ENCODE results near the gene MRPS18A. TPM values are rescaled to one million over a fixed set of nuclear protein-coding genes. Genes with fewer than 3 reads are reported as not detected.
A peak's percentile ranks its signal among the peaks of the same experiment; 100 is the strongest.

The MRPS18A gene
- total and polyA plus RNA-seq, 2 of the 13 experiments (the other 11 are each of a cell fraction or from before 2014, with no cell fraction given): 87.8 to 89.1 TPM

GRCh38 chr6:43671801-43672690, 15.5 kb downstream of the MRPS18A start (continued):
- TF ChIP-seq ZBTB40 (IDR thresholded peaks at IDR 0.05) (no peak), ZBTB40 (CRISPR knock-in tag; IDR thresholded peaks at IDR 0.05) (no peak), FOXK1 (CRISPR knock-in tag; IDR thresholded peaks at IDR 0.05; ENCODE audit: borderline replicate concordance, low read depth) (peak; percentile 83; the same call in 1 of the 2 replicates), PAXIP1 (CRISPR knock-in tag; conservative IDR thresholded peaks at IDR 0.05) (peak; percentile 86), ZNF574 (CRISPR knock-in tag; IDR thresholded peaks at IDR 0.05) (peak; percentile 76), SMC3 (IDR thresholded peaks at IDR 0.05; ENCODE audit: low read length) (no peak), TBX2 (CRISPR knock-in tag; IDR thresholded peaks at IDR 0.05; ENCODE audit: borderline replicate concordance) (peak; percentile 94), ZNF703 (CRISPR knock-in tag; IDR thresholded peaks at IDR 0.05; ENCODE audit: borderline replicate concordance) (no peak), ZNF160 (CRISPR knock-in tag; IDR thresholded peaks at IDR 0.05) (peak; percentile 72; the same call in 1 of the 2 replicates), ATF1 (CRISPR knock-in tag; IDR thresholded peaks at IDR 0.05) (peak; percentile 50; the same call in 1 of the 2 replicates), SRF (IDR thresholded peaks at IDR 0.05; ENCODE audit: low read depth, low read length) (no peak), HIVEP1 (CRISPR knock-in tag; IDR thresholded peaks at IDR 0.05) (peak; percentile 84), ZNF724P (CRISPR knock-in tag; IDR thresholded peaks at IDR 0.05; ENCODE audit: borderline replicate concordance) (0 out of 2 replicates have a peak, but pooled peaks have one; percentile 73)

All from HepG2 (cell line).